ENCODE data around the gene UNC80.

GRCh38 chr2:209840434-209840833 is 68.8 kb downstream of the UNC80 start:
- TF ChIP-seq CTCF (IDR thresholded peaks at IDR 0.05; ENCODE audit: low read length) (no peak), EZH2phosphoT487 (IDR thresholded peaks at IDR 0.05; ENCODE audit: low read length) (no peak)

All from MM.1S (cell line).